Dendritic cell treated with granulocyte-macrophage colony-stimulating factor and Interleukin-4, amounts not matched to agents 40 ng/mL and 50 ng/mL, for 4 days (primary cell): ENCODE data around the gene RAMACL.

ENCODE experiments used
- H3K27ac Mint-ChIP-seq: one replicate; pipeline ENCODE4 v1.8.0; 2022; ENCODE audit warnings: mild to moderate bottlenecking, mixed read lengths
- H3K27me3 Mint-ChIP-seq: one replicate; pipeline ENCODE4 v1.8.0; 2022; ENCODE audit warnings: mild to moderate bottlenecking, mixed read lengths
- H3K36me3 Mint-ChIP-seq: one replicate; pipeline ENCODE4 v1.8.0; 2022; ENCODE audit warnings: low read depth, mixed read lengths
- H3K4me1 Mint-ChIP-seq: one replicate; pipeline ENCODE4 v1.8.0; 2022; ENCODE audit warnings: low read depth, mixed read lengths
- H3K4me3 Mint-ChIP-seq: one replicate; pipeline ENCODE4 v1.8.0; 2022; ENCODE audit warnings: mild to moderate bottlenecking, moderate library complexity, mixed read lengths
- H3K9me3 Mint-ChIP-seq: one replicate; pipeline ENCODE4 v1.8.0; 2022; ENCODE audit warnings: mixed read lengths
- intact Hi-C: fragments of 100-400 bp; cut with micrococcal nuclease; formaldehyde crosslinking; loops from one replicate; pipeline ENCODE4 v1.15.0; 2022

Gene RAMACL

DNA sequence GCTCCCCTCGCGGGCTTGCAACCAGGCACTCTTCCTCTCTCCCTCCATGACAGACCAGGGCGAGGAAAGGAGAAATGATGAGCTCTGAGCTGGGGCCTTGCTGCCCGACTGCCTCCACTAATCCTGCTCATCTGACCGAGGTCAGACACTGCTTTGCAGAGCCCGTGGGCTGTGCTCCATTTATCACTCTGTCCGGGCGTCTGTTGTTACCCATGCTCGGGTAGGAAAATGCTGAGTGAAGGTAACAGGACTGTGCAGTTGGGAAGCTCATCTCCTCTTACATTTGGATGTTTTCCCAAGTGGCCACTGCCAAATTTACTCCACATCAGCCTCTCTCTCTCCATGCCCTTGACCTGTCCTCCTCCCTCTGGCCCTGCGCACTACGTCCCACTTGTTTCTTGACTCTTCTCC, 26.0 kb upstream of the RAMACL start:
- no peak overlapping the region for H3K27ac Mint-ChIP-seq

DNA sequence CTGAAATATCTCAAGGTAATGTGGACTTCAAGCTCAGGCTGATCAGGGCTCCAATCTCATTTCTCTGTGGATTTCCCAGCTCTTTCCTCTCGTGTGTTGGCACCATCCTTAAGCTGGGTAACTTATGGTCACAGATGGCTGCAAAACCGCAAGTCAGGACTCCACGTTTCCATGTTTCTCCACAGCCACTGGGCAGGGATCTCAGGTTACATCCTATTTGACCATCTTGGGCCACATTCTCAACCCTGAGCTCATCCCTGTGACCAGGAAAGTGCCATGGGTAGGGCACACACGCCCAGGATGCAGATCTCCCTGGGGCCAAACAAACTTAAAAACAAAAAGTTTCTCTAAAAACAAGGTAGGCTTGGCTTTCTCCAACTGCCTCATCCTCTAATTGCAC, 25.2 kb upstream of the RAMACL start:
- H3K27ac Mint-ChIP-seq = no peak overlapping the region

More for the DNA sequence above, 26.0 kb upstream of the RAMACL start:
- H3K9me3 Mint-ChIP-seq = no peaks in the 10 kb centered on the region
- intact Hi-C loops = no loop called here
- no peaks in the 10 kb centered on the region for H3K27me3 Mint-ChIP-seq
- no peaks in the 10 kb centered on the region for H3K36me3 Mint-ChIP-seq
- no peak overlapping the region for H3K4me3 Mint-ChIP-seq
- H3K4me1 Mint-ChIP-seq = peaks cover 5% of the 10 kb centered on the region

DNA sequence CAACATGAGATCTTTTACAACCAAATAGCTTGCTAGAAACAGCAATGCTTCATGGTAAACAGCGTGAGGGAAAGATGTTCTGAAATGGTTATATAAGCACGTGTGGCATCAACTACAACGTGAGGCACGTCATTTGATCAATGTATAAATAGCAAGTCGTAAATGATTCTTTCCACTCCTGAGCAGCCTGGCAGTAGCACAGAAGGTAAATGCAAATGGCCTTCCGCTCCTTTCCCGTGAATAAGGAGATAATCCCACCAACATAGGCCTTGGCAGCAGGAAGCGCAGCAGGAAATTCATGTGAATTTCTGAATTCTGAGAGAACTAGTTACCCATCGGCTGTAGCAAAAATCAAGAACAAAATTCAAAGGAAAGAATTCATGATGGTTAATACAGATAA, 23.6 kb upstream of the RAMACL start:
- H3K4me1 Mint-ChIP-seq = peaks cover 5% of the 10 kb centered on the region
- intact Hi-C loops = no loop called here
- no peaks in the 10 kb centered on the region for H3K27me3 Mint-ChIP-seq
- H3K9me3 Mint-ChIP-seq = no peaks in the 10 kb centered on the region
- H3K36me3 Mint-ChIP-seq = no peaks in the 10 kb centered on the region
- H3K27ac Mint-ChIP-seq = no peak overlapping the region
- H3K4me3 Mint-ChIP-seq = no peak overlapping the region

More for the DNA sequence above, 25.2 kb upstream of the RAMACL start:
- Mint-ChIP-seq H3K4me1 (peaks cover 5% of the 10 kb centered on the region), H3K9me3 (no peaks in the 10 kb centered on the region), H3K36me3 (no peaks in the 10 kb centered on the region), H3K4me3 (no peak overlapping the region), H3K27me3 (no peaks in the 10 kb centered on the region)
- intact Hi-C loops = no loop called here

DNA sequence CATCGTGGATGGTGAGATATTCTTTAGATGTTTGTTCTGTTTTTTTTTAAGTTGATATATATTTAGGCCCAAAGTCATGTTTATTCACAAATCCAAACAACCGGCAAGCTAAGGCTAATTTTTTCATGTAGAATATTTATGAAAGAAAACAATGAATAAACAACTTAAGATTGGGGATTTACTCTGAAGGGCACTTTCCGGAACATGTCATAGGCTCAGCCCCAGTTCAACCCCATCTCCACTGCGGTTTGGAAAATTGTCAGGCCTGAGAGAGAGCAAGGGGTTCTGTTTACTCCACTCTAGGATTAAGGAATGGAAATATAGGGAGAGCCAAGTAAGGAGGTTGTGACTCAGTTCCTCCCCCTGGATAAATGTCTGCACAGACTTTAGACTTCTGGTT, 22.3 kb upstream of the RAMACL start:
- H3K36me3 Mint-ChIP-seq = no peaks in the 10 kb centered on the region
- H3K4me1 Mint-ChIP-seq = no peaks in the 10 kb centered on the region
- intact Hi-C loops = no loop called here
- H3K9me3 Mint-ChIP-seq = no peaks in the 10 kb centered on the region
- no peaks in the 10 kb centered on the region for H3K27me3 Mint-ChIP-seq
- no peak overlapping the region for H3K4me3 Mint-ChIP-seq
- H3K27ac Mint-ChIP-seq = no peak overlapping the region

DNA sequence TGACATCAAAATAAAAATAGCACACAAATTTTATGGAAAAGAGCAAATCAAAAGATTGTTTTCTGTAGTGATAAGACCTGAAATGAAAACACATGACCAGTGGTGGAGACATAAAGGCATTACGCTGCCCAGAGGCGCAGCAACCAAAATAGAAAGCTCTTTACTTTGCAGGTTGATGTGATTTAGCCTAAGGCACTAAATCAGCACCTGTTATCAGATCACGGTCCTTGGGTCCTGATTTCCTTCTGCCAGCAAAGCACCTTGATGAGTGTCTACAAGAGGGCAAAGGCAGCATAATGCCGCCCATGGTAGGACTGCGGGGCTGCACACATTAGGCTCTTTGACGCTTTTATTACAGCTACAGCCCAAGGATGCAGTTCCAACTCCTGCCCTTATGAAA, 19.3 kb upstream of the RAMACL start:
- Mint-ChIP-seq H3K4me1 (peaks cover 8% of the 10 kb centered on the region), H3K27me3 (peaks cover 4% of the 10 kb centered on the region), H3K9me3 (no peaks in the 10 kb centered on the region), H3K27ac (no peak overlapping the region), H3K4me3 (no peak overlapping the region), H3K36me3 (no peaks in the 10 kb centered on the region)
- intact Hi-C loops = no loop called here

DNA sequence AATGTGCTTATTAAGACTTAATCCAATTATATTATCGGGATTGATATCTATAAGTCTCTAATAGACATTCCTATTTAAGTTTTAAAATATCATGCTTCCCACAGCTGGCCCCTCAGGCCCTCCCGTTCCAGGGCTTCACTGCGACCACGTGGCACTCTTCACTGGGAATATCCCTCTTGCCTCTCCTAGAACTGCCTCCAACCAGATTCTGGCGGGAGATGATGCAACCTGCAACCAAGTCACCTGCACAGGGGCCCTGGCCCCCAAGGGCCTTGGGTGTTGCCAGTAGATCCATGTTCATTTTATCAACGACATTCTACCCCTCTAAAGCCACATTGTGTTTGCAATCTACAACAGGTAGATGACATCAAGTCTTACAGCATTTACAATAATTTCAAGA, 18.4 kb upstream of the RAMACL start:
- Mint-ChIP-seq H3K27me3 (peaks cover 4% of the 10 kb centered on the region), H3K9me3 (no peaks in the 10 kb centered on the region), H3K27ac (no peak overlapping the region), H3K36me3 (no peaks in the 10 kb centered on the region), H3K4me1 (peaks cover 10% of the 10 kb centered on the region), H3K4me3 (no peak overlapping the region)
- intact Hi-C loops = no loop called here

DNA sequence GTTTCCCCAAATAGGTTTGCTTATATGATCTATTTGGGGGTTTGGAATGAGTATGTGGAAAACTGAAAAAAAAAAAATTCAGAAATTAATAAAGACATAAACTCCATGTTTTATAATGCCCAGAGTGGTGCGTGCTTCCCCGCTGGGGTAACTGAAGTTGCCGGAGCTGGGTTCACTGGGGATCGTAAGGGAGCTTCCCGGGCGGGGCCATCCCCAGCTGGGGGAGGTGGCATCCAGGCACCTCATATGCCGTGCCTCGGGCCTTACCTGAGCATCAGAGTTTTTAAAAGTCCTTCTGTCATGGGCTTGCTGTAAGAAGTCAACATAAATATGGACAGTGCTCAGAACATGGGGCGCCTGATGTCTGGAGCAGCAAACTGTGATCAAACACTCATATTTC, 17.9 kb upstream of the RAMACL start:
- Mint-ChIP-seq H3K4me1 (peaks cover 15% of the 10 kb centered on the region), H3K27ac (no peak overlapping the region), H3K4me3 (no peak overlapping the region), H3K27me3 (peaks cover 4% of the 10 kb centered on the region), H3K36me3 (no peaks in the 10 kb centered on the region), H3K9me3 (no peaks in the 10 kb centered on the region)
- intact Hi-C loops = no loop called here

DNA sequence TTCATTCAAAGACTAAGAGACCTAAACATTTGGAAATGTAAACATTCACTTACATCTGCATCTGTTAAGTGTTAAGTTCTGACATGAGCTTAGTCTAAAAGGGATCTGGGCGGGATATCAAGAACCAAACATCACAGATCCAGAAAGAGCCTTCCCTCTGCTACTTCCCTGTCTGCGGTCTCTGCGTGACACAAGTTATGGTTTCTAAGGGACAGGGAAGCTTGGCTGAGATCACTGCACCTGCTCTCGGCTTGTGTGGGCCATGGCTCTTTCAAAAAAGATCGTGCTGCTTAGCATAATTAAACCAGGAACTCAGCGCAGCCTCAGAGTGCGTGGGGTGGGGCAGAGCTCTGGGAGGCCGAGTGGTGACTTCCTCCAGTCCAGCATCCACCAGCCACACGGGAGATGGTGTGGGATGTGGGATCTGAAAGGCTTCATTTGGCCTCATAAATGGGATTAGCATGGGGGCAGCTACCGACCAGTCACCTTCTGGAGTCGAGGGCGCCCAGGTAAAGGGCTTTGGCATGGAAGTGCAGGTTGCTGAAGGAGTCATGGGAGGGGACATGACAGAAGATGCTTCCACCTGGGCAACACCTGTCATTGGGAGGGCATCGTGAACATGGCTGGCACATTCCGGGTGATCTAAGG, 16.7 kb upstream of the RAMACL start:
- no peaks in the 10 kb centered on the region for H3K9me3 Mint-ChIP-seq
- no peaks in the 10 kb centered on the region for H3K36me3 Mint-ChIP-seq
- intact Hi-C loops = no loop called here
- peaks cover 27% of the 10 kb centered on the region for H3K4me1 Mint-ChIP-seq
- H3K4me3 Mint-ChIP-seq = peak overlapping the region; percentile 27
- H3K27ac Mint-ChIP-seq = no peak overlapping the region
- peaks cover 4% of the 10 kb centered on the region for H3K27me3 Mint-ChIP-seq

DNA sequence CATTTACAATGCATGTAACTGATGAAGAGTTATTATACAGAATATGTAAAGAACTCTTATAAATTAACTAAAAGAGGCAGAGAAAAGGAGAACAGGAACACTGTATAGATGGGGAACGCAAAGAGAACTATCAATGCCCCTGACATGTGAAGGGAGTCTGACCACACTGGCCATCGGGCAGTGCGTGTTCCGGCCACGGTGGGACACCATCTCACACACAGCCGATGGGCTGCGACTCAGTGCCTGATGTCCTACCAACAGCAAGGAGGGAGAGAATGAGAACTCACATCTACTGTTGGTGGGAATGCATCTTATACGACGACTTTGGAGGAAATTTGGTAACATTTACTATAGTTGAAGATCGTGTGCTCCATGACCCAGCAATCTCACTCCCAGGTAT, 15.5 kb upstream of the RAMACL start:
- peaks cover 8% of the 10 kb centered on the region for H3K27me3 Mint-ChIP-seq

DNA sequence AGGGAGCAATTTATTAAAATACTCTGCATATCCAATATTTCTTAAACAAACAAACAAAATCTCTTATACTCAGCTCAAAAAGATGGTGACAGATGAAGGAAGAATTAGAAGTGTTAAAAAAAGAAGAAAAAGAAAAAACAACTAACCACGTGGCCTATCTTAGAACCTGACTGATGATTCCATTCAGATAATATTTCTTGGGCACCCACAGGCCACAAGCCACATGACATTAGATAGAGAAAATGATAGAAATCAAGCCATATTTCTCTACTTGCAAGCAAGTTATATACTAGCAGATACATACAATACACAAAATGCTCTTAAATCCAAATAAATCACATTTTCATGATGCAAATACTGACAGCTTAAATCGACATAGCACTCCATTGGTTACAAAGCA, 14.5 kb upstream of the RAMACL start:
- Mint-ChIP-seq H3K4me3 (no peak overlapping the region), H3K27ac (no peak overlapping the region), H3K4me1 (peaks cover 40% of the 10 kb centered on the region), H3K36me3 (no peaks in the 10 kb centered on the region), H3K27me3 (peaks cover 11% of the 10 kb centered on the region), H3K9me3 (no peaks in the 10 kb centered on the region)
- intact Hi-C loops = no loop called here

More for the DNA sequence above, 15.5 kb upstream of the RAMACL start:
- H3K36me3 Mint-ChIP-seq = no peaks in the 10 kb centered on the region
- no peaks in the 10 kb centered on the region for H3K9me3 Mint-ChIP-seq
- intact Hi-C loops = no loop called here
- H3K4me1 Mint-ChIP-seq = peaks cover 36% of the 10 kb centered on the region
- no peak overlapping the region for H3K4me3 Mint-ChIP-seq
- no peak overlapping the region for H3K27ac Mint-ChIP-seq

DNA sequence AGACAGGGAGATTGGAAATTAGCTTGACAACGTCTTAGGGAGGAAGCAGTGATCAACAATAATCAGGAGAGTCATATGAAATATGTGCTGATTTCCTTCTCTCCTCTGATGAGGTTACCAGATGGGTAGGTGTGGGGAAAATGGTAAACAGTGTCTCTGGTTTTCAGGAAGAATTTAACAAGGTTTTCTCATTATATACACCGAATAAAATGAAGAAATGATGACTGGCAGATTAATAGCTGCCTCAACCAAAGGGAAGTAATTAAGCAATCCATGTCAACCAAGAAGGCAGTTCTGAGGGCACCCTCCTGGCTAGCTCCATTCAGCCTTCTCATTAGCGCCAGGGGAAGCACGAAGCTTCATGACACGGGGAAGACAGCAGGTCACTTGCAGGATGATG, 12.7 kb upstream of the RAMACL start:
- Mint-ChIP-seq H3K27me3 (peaks cover 11% of the 10 kb centered on the region), H3K9me3 (no peaks in the 10 kb centered on the region), H3K4me3 (no peak overlapping the region), H3K4me1 (peaks cover 40% of the 10 kb centered on the region), H3K36me3 (no peaks in the 10 kb centered on the region), H3K27ac (peak overlapping the region; percentile 27)
- intact Hi-C loops = no loop called here

DNA sequence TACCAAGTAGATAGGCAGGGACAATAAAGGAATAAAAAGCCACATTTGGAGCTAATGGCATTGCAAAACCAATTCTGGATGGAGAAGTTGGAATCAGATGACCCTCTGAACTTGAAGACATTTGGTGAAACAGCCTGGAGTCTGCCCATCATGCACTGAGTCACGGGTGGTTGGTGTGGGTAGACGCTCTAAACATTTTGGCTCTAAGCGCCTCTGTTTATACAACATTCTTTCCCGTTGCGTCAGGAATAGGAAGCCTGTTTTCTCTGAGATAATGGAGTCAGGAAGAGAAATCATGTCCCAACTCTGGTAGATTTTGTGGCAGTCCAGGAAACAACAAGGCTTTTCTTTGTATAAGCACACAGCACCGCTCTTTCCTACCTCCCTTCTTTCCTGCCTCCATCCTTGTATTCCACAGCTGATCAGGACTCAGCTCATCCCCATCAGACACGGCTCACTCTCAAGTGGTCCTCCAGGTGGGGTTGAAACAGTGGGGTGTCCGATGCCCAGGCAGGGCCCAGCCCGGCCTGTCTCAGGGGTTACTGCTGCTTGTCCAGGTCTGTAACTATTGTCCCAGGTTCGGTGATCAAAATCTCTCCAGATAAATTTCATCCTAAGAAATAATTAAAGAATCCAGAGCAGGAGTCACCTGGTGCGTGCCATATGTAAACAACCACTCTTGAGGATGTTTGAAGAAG, 12.1 kb upstream of the RAMACL start:
- peaks cover 11% of the 10 kb centered on the region for H3K27me3 Mint-ChIP-seq
- H3K9me3 Mint-ChIP-seq = no peaks in the 10 kb centered on the region
- intact Hi-C loops = no loop called here
- H3K4me1 Mint-ChIP-seq = peaks cover 39% of the 10 kb centered on the region
- H3K4me3 Mint-ChIP-seq = no peak overlapping the region
- H3K27ac Mint-ChIP-seq = peak overlapping the region; percentile 27
- H3K36me3 Mint-ChIP-seq = no peaks in the 10 kb centered on the region

DNA sequence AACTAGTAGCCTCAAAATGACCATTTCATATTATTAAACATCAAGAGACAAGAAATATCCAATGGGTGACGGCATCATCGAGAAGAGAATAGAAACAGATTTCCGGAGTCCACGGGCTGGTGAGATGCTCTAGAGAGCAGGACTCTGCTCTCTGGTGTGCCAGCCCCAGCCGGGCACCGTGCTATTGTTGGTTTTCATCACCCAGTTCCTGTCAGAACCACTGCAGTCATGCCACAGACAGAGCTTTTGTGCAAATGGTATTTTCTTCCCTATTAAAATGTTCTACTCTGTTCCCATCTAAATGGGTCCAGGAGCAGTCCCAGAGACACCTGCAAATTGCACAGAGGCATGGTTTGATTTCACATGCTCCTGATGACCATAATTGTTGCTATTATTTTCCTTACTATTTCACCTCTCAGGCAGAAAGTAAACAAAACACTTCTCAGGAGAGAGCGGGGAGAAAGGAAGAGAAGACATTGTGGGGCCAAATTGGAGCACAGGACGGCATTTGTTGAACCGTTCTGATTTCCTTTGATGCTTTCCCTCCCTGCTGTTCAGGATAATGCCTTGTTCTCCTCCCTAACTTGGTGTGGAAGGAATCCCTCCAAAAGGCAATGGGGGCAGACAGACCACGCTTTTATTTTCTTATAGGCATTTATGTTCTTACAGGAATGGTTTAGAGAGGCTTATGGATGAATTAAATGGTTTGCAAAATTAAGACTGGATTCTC, 11.4 kb upstream of the RAMACL start:
- intact Hi-C loops = no loop called here
- Mint-ChIP-seq H3K4me3 (no peak overlapping the region), H3K9me3 (no peaks in the 10 kb centered on the region), H3K4me1 (peaks cover 34% of the 10 kb centered on the region), H3K27me3 (peaks cover 11% of the 10 kb centered on the region), H3K36me3 (no peaks in the 10 kb centered on the region), H3K27ac (no peak overlapping the region)

DNA sequence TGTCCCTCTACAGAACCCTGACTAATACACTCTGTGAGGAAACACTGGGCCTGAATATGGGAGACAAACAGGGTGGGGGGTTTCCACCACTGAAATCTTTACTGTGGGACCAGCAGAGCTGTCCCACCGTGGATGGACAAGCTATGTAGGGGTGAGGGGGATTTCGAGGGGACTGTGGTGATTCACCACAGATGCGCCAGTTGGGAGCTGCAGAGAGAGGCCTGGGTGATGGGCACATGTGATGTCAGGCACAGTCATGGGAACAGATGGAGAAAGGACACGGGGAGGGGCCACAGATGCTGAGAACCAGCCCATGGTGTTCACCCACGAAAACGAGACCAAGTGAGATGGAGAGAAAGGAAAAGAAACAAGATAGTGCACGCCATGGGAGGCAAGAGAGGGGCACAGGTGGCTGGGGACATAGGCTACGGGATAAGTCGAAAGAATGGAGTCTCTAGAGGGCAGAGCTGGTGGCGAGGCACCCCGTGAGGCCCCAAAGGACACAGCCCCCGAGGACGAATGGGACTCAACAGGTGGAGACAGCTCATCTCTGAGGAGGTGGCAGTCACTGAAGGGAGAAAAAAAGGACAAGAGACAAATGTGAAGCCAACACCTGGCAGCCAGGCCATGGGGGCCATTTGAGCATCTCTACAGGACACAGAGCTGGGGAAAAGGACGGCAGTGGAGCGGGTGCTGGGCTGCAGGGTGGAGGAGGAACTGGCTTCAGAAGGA, 10.5 kb upstream of the RAMACL start:
- Mint-ChIP-seq H3K27ac (no peak overlapping the region), H3K4me3 (no peak overlapping the region), H3K36me3 (no peaks in the 10 kb centered on the region), H3K4me1 (peaks cover 37% of the 10 kb centered on the region), H3K9me3 (no peaks in the 10 kb centered on the region), H3K27me3 (peaks cover 7% of the 10 kb centered on the region)
- intact Hi-C loops = no loop called here
